NCI-H128 (cell line): ENCODE measurements around the gene ZFR.
"Not testable (repeated sequence)": the region's sequence is repeated elsewhere in the genome, so short reads cannot be mapped to it uniquely, and the experiment has no call there.

Source experiments
- DNase-seq: peaks from one replicate; lab custom pipeline; 2025; ENCODE audit not compliant: unreplicated experiment; lab: John Stamatoyannopoulos, UW

The ZFR gene

GRCh38 chr5:32413466-32414263, 30.9 kb downstream of the ZFR start:
- no peak for DNase-seq

GRCh38 chr5:32410630-32411029, 33.9 kb downstream of the ZFR start:
- DNase-seq, result no peak

DNA sequence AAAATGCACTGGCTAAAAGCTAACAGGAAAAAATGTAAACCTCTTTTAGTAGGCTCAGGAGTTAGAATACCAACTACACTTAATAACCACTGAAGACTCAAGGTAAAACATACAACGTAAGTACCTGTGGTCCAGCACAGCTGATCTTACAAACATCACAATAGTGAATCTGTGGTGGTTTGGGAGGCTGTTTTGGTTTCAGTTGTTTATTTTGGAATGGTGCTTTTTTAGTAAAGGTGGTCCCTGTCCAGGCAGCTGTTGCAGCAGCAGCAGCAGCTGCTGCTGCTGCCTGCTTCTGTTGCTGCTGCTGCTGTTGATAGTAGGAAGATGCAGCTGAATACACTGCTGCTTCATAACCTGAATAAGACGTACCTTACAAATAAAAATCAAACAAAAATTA, 37.9 kb downstream of the ZFR start:
- DNase-seq, result no peak

DNA sequence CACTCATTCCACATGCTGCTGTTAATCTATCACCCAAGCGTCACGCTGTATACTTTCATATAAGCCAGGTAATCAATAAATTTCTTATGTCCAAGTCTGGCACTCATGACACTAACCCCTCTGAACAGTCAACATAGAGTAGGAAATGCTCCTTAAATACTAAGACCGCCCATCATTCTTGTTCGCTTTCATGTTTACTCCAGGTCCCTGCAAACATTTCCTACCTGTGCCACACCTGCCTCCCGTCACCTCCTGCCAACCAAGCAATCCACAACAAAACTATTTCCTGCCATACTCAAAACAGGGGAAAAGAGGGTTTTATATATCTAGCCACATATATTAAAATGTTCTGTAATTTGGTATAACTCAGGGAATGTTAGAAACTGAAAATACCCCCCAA, 39.0 kb downstream of the ZFR start:
- no peak for DNase-seq

DNA sequence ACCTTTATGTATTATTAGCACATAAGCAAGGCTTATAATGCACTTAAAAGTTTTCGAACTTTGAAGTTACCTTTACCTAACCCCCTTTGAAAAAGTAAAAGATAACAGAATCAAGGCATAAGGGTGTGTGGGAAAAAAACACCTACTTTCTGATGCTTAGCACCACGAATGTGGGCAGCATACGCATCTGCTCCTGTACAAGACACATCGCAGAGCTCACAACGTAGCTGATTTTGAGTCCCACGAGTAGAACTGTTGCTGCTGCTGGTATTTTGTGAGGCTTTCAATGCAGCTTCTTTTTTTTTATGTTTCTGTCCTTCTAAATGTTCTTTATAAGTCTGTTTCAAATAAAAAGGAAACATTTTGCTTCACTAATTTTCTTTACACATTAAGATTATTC, 40.8 kb downstream of the ZFR start:
- no peak for DNase-seq

GRCh38 chr5:32400401-32400800, 44.1 kb downstream of the ZFR start:
- no peak for DNase-seq

- DNase-seq, result not testable (repeated sequence)
These were observed 45.8 kb downstream of the ZFR start for GRCh38 chr5:32398754-32399153.

- DNase-seq, result no peak
These were observed 49.6 kb downstream of the ZFR start for GRCh38 chr5:32394981-32395380.

DNA sequence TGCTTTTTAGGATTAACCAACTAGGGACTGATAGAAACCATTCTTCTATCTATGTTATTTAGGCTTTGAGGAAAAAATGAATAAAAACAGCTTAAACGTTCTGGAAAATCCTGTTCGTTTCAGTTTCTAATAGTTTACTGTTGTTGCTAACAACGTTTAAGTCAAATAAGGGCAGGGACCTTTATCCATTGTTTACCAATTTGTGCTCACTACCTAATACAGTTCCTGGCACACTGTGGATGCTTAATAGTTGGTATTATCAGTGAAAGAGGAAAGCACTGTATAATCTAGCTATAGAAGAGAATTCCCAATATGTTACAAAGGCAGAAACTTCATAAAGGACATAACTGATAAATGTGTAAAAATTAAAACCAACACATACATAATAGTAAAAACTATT, 52.5 kb downstream of the ZFR start:
- no peak for DNase-seq

GRCh38 chr5:32390819-32391591, 53.5 kb downstream of the ZFR start:
- no peak for DNase-seq

DNA sequence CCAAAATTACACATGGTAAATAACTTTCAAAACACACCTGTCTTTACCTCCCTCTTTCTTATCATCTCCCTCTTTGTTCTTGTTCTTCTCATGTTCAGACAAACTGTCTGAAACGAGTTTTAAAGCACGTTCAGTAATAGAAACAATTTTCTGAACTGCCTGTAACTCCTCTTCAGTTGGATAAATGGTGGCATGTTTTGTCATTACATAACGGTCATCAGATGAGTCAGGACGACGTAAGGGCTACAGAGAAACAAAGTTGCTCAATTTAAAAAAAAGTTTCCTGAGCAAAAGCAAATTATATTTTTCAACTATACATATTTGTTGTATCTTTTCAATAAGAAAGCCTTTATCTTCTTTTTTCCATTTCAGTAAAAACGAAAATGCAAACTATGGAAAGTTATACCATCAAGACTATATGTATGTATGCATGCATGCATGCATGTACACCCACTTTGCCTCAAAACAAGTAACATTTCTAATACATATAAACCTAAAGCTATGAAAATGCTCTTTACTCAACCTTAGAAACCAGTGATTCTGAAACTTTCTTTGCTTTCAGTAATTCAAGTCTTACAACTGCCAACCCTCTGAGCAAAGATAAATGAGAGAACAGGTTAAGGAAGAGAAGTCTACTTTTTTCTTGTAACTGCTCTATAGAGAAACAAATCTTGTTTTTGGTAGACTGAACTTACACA, 56.0 kb downstream of the ZFR start:
- no peak for DNase-seq

- DNase-seq, result no peak
These were observed 56.7 kb downstream of the ZFR start for GRCh38 chr5:32387841-32388240.

GRCh38 chr5:32387211-32387610, 57.3 kb downstream of the ZFR start:
- DNase-seq, result no peak

DNA sequence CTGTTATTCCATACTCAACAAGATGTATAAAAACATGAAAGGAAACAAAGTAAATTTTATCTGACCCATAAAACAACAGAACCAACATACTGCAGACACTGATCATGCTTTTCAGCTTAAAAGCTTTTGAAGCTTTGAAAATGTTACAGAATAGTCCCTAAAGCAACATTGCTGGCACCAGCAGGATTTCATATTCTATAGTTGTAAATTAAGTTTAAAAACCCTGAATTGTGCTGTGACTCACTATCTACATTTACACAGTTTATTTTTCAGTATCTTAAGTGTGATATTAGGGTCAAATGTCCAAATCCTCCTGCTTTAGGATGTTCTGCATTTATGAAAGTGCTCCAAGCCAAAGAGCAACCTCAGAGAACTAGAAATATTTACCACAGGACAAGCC, 59.9 kb downstream of the ZFR start:
- no peak for DNase-seq

- no peak for DNase-seq
These were observed 61.0 kb downstream of the ZFR start for GRCh38 chr5:32383586-32383985.

- no peak for DNase-seq
These were observed 61.5 kb downstream of the ZFR start for GRCh38 chr5:32383065-32383464.

- DNase-seq, result no peak
These were observed 65.1 kb downstream of the ZFR start for GRCh38 chr5:32379421-32379820.

DNA sequence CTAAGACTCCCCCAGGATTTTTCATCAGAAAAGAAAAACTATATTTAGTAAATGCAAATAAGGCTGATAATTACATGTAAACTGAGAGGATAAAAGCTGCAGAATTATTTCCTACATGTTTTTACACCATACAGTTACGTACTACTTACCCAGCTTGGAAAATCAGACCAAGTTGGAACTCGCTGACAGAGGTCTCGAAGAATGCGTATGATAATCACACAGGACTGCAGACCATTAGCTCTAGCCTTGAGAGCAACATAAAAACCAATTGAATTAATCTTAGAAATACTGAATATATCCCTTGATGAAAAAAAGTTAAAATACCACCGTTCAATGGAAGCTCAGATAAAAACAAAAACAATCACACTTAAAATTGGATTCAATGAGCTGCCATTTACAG, 65.6 kb downstream of the ZFR start:
- no peak for DNase-seq

- no peak for DNase-seq
These were observed 74.9 kb downstream of the ZFR start for GRCh38 chr5:32369542-32370155.

- no peak for DNase-seq
These were observed 75.5 kb downstream of the ZFR start for GRCh38 chr5:32369032-32369431.

DNA sequence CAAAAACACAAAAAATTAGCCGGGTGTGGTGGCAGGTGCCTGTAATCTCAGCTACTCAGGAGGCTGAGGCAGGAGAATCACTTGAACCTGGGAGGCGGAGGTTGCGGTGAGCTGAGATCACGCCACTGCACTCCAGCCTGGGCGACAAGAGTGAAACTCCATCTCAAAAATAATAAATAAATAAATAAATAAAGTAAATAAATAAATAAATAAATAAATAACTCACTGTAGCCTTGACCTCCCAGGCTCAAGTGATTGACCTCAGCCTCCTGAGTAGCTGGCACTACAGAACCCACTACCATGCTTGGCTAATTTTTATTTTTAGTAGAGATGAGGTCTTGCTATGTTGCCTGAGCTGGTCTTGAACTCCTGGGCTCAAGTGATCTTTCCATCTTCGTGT, 77.3 kb downstream of the ZFR start:
- DNase-seq, result not testable (repeated sequence)
